Stomach (tissue), 4 donors: ENCODE measurements around the gene PALLD.

ENCODE experiments used
- CTCF ChIP-seq, 7 experiments: fragments of 450-650 bp in 4 of 7; fragments of 200-600 bp in 3 of 7; sonication (generic) in 3 of 7; IDR thresholded peaks; one replicate each; pipeline ENCODE4 v1.5.1; 2016 to 2019; ENCODE audit warnings: antibody characterized with exemption in 7 of 7, control low read depth in 2 of 7, mild to moderate bottlenecking in 1 of 7
- EP300 ChIP-seq: sonication (generic); formaldehyde crosslinking; IDR thresholded peaks from one replicate; pipeline ENCODE4 v1.6.1; 2017; ENCODE audit warnings: antibody characterized with exemption

- TF ChIP-seq EP300 (no peak), CTCF (IDR thresholded peaks at IDR 0.05) (no peak)
Observed at GRCh38 chr4:168769416-168769815, 272.6 kb downstream of the PALLD start.
